Germinal center (tissue), 1 donor: Measurements from ENCODE around the gene DHRS13.
"Not testable (repeated sequence)": the region's sequence is repeated elsewhere in the genome, so short reads cannot be mapped to it uniquely, and the experiment has no call there.

Experiments
- DNase-seq: peaks from one replicate; pipeline ENCODE4 v3.0.0; 2012; ENCODE audit warnings: mixed read lengths, low spot score

Gene DHRS13

GRCh38 chr17:28935744-28936460 lies 33.0 kb upstream of the DHRS13 start:
- DNase-seq, result no peak

DNA sequence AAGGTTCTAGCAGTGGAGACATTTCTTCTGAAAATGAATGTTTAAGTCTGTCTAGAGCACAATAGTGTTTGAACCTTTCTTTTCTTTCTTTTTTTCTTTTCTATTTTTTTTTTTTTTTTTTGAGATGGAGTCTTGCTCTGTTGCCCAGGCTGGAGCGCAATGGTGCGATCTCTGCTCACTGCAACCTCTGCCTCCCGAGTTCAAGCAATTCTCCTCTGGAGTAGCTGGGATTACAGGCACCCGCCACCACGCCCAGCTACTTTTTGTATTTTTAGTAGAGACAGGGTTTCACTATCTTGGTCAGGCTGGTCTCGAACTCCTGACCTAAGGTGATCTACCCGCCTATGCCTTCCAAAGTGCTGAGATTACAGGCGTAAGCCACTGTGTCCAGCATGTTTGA lies 31.6 kb upstream of the DHRS13 start:
- not testable (repeated sequence) for DNase-seq

- no peak for DNase-seq
Measured at GRCh38 chr17:28929787-28930186, 26.9 kb upstream of the DHRS13 start.

- DNase-seq, result no peak
Measured at GRCh38 chr17:28928061-28928460, 25.2 kb upstream of the DHRS13 start.

GRCh38 chr17:28926786-28927185 lies 23.9 kb upstream of the DHRS13 start:
- no peak for DNase-seq

- DNase-seq, result no peak
Measured at GRCh38 chr17:28926366-28926765, 23.5 kb upstream of the DHRS13 start.

DNA sequence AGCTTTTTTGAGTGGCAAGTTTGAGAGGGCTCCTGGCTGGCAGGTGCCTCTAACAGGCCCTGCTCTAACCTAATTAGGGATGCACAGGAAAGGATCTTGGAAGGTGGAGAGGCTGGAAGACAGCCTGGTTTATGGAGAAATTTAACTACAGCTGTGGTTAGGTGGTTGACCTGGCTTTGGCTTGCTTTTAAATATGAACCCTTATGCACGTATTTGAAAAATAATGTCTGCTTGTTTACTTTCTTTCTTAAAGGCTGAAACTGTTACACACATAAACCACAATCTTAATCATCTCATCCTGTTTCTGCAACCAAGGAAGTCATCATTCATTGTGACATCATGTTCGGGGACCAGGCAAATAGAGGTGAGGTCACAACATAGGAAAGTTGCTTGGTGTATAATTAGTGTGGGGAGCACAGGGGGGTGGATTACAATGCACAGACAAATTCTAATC lies 23.1 kb upstream of the DHRS13 start:
- DNase-seq, result no peak

- DNase-seq, result no peak
Measured at GRCh38 chr17:28920201-28920600, 17.3 kb upstream of the DHRS13 start.

- no peak for DNase-seq
Measured at GRCh38 chr17:28918295-28918694, 15.4 kb upstream of the DHRS13 start.

DNA sequence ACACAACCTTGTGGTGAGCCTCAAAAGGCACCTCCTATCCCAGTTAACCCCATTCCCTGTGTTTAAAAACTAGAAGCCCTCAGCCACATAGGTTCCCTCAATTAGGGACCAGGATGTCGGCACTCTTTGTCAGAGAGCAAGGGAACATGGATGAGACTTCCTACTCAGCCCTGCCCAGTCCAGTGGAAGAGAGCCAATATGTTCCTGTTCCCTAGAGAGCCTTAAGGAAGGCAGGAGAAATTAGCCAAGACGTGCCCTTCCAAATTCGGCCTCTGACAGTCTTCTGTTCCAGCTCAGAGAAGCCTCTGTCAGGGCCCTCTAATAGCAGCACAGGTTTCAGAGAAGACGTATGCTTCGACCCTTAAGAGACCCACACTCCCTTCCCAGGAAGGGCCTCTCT lies 14.6 kb upstream of the DHRS13 start:
- DNase-seq, result no peak

DNA sequence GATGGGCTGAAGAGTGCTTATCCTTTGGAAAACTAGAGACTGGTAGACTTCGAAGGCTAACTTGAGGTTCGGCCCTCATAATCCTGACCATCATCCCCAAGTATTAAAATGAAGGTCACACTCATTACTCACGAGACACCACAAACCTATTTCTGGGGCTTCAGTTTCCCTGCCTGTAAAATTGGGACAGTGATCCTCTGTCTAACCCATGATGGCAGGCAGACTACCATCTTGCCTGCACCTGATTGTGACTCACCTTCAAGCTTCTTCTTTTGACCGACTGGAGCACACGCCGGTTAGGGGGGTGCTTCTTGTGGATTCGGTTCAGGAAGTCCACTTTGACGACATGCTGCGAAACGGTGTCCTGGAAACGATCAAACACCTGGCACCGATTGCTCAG lies 14.2 kb upstream of the DHRS13 start:
- no peak for DNase-seq

DNA sequence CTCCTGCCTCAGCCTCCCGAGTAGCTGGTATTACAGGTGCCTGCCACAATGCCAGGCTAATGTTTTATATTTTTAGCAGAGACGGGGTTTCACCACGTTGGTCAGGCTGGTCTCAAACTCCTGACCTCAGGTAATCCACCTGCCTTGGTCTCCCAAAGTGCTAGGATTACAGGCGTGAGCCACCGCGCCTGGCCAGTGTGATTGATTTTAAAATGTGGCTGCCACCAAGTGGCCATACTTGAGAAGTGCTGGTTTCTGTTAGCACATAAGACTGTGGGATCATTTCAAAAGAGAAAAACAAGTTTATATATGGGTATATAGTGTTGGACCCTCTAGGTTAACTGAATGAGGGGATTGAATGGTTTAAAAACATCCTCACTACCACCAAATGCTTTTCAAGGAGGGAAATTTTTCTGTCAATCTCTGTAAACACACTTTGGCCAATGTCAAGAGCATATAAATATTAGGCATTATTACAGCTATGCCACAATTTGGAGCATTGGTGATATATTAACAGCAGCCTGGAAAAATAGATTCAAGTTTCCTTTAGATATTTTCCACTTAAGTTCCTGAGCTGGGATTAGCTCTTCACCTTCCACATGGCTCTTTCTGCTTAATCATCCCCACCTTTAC lies 13.5 kb upstream of the DHRS13 start:
- DNase-seq, result peak; percentile 45

GRCh38 chr17:28912938-28913333 lies 10.1 kb upstream of the DHRS13 start:
- DNase-seq, result no peak

- no peak for DNase-seq
Measured at GRCh38 chr17:28912281-28912937, 9.5 kb upstream of the DHRS13 start.

DNA sequence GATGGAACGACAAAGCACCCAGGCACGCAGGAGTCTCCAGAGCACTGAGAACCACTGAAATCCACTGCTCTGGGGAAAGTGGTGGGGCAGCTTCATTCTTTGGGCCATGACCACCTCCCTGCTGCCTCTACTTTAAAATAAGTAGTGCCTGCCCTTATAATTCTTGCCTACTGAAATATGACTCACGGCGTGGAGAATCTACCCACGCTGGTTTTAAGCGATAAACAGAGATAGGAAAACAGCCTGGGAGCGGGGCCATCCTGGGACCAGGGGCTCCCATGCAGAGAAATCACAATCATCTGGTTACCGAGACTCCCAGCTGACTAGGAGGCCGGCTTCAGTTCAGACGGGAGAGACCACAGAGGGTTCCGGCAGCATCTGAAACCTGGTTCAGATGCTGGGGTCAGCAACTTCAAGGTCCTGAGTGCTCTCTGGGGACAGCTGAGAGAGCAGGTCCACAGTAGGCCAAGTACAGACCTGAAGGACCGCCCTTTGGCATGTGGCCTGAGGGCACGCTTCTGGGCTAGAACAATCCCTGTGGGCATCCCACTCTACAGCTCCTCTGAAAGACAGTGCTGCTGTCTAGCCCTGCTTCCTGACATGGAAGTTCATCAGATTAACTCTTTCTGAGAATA lies 8.6 kb upstream of the DHRS13 start:
- no peak for DNase-seq

GRCh38 chr17:28910534-28910933 lies 7.7 kb upstream of the DHRS13 start:
- no peak for DNase-seq

- DNase-seq, result no peak
Measured at GRCh38 chr17:28908640-28909167, 5.8 kb upstream of the DHRS13 start.

- no peak for DNase-seq
Measured at GRCh38 chr17:28907709-28908475, 5.0 kb upstream of the DHRS13 start.

DNA sequence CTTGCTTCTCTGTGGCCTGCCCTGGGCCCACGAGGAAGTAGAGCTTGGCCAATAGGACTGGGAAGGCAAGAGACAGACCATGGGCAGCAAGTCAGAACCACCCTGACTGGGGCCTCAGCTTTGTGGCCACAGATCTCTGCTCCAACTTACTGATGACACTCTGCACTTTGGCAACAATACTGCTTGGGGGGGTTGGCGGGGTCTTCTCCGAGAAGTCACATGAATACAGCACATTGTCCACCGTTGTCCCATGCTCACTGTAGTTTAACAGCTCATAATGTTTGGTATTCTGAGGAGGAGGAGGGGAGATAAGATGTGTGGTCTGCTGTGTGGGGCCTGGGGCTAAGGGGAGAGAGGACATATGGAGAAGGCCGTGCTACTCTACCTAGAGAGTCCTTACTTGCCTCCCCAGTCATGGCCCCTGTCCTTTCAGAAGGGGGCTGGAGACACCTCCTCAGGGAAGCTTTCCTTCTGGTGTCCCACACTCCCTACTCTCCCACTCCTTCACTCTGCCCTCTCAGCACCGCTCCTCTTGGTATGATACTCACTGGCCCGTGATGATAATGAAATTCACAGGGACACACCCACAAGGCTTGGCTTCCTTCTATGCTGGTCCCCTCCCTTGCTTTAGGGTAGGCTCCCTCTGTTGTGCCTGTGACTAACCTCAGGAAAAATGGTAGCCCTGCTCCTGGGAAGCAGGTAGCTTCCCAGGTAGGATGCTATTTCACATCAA lies 4.0 kb upstream of the DHRS13 start:
- no peak for DNase-seq

DNA sequence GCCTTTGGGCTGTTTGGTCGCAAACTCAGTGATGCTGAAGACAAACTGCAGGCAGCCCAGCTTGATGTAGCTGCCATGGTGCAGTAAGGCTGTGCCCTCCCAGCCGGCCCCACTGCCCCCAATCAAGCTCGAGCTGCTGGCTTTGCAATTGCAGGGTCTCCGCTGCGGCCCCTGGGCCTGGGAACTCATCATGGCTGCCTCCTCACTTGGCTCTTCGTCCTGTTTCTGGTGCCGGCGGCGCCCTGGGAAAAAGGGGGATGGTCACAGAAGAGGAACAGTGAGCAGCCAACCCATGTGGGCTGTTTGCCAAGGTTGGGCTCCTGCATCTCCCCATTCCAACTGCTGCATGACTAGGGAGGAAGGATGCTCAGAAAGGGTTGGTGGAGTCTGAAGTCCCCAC lies 3.4 kb upstream of the DHRS13 start:
- no peak for DNase-seq

DNA sequence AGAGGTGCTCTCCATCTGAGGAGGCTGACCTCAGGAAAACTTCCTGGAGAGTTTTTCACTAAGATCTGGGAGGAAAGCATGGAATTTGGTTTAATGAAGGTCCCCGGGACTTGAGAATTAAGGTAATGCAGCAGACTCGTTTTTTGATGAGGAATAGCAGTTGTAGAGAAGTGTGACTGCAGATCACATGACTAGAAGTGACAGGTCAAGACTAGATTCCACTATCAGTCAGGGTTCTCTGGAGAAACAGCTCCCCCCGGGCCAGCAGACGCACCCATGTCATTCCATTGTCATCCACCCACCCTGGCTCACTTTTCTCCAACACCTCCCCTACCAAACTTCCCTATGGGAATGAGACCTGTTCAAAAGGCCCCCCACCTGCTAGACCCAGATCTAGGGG lies 1.9 kb upstream of the DHRS13 start:
- no peak for DNase-seq
